Right lobe of liver (tissue), 6 donors: ENCODE data around the gene STRAP. TPM values are rescaled to one million over a fixed set of nuclear protein-coding genes. Genes with fewer than 3 reads are reported as not detected.

Source experiments
- ATAC-seq, 4 donors: fragments of 200-7000 bp; cut with Tn5 transposase; one replicate each; pipeline ENCODE4 v1.9.1; 2020; ENCODE audit warnings: mild to moderate bottlenecking in 4 of 4, moderate library complexity in 4 of 4
- DNase-seq, 3 donors: peaks; one replicate each; pipeline ENCODE4 v3.0.0-alpha.2; 2020
- H3K27ac ChIP-seq, 3 donors: fragments of 200-600 bp; one replicate each; pipeline ENCODE4 v1.8.0; 2022
- H3K27me3 ChIP-seq, 2 donors: fragments of 200-600 bp; one replicate each; pipeline ENCODE4 v1.8.0; 2022
- H3K36me3 ChIP-seq, 4 donors: fragments of 200-600 bp; sonication (generic) in 1 of 4; one replicate each; pipeline versions ENCODE4 v1.5.1 to v1.8.0; 2017 to 2022; ENCODE audit warnings: control low read depth in 1 of 4
- H3K4me1 ChIP-seq, 4 donors: fragments of 200-600 bp; sonication (generic) in 1 of 4; one replicate each; pipeline versions ENCODE4 v1.5.1 to v1.8.0; 2017 to 2022; ENCODE audit warnings: control low read depth in 1 of 4
- H3K4me3 ChIP-seq, 3 donors: fragments of 200-600 bp; one replicate each; pipeline ENCODE4 v1.8.0; 2022
- H3K9me3 ChIP-seq, 4 donors: fragments of 200-600 bp; sonication (generic) in 1 of 4; one replicate each; pipeline versions ENCODE4 v1.5.1 to v1.8.0; 2017 to 2022; ENCODE audit warnings: control low read depth in 1 of 4
- POLR2A ChIP-seq: fragments of 450-650 bp; IDR thresholded peaks from one replicate; pipeline ENCODE4 v1.6.1; 2017; ENCODE audit warnings: antibody characterized with exemption, mild to moderate bottlenecking
- WGBS: methylation state at CpG from one replicate; pipeline ENCODE4 v1.1.6; 2018; ENCODE audit warnings: low coverage, low lambda C conversion rate; ENCODE audit not compliant: insufficient coverage; ENCODE audit errors: missing lambda C conversion rate; 5-methylcytosine and 5-hydroxymethylcytosine counted together
- intact Hi-C, 2 donors: fragments of 100-400 bp; cut with DNase I; formaldehyde crosslinking; loops; one replicate each; pipeline versions ENCODE4 v1.11.2 to v1.14.1; 2022
- total RNA-seq, 6 experiments: library from RNA; depleted of rRNA in 2 of 6; stranded (reverse); fragments of >200 nt in 2 of 6; fragmentation: NEBNext Ultra II Directional in 3 of 6; extraction: Animal tissue kit (Norgen Biotek cat#: 25700) in 3 of 6; gene quantifications; one replicate each; pipeline versions ENCODE4 v1.1.0 to v1.2.4, GENCODE V29; 2016 to 2023
- TF ChIP-seq, protein P1 (sequence below), 4 donors: fragments of 200-600 bp in 3 of 4; fragments of 450-650 bp in 1 of 4; IDR thresholded peaks; one replicate each; pipeline versions ENCODE4 v1.5.1 to v1.8.0; 2016 to 2022; ENCODE audit warnings: antibody characterized with exemption in 4 of 4, mild to moderate bottlenecking in 2 of 4
- donor health status: DM: no; HTN: yes; CAD: no.
- donor health status: DM: no; HTN: no; CAD: no.
- donor health status: DM: no; HTN: no; CAD: no.
- donor health status: DM: no; HTN: yes; CAD: no.
- donor health status: DM: no; HTN: yes; CAD: no.

The STRAP gene
- total RNA-seq, 6 experiments from 2014 or later = 41.3 to 53.5 (median 43.0) TPM

DNA sequence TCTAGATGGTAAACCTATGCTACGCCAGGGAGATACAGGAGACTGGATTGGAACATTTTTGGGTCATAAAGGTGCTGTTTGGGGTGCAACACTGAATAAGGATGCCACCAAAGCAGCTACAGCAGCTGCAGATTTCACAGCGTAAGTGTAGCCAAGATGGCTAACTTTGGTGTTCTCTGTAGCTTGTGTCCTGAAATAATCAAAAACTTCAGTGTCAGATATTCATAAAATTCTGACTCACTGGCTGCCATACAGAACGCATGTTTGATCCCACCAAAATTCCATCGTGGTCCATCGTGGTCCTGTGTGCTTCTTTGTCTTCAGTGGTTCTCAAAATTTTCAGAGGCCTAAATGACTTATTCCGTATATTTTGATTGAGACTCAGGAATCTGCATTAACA is 1.3 kb downstream of the STRAP start:
- no peak overlapping the region for H3K27ac ChIP-seq
- WGBS = 51% methylated on average over 6 of the region's 6 CpGs
- DNase-seq = no peak

DNA sequence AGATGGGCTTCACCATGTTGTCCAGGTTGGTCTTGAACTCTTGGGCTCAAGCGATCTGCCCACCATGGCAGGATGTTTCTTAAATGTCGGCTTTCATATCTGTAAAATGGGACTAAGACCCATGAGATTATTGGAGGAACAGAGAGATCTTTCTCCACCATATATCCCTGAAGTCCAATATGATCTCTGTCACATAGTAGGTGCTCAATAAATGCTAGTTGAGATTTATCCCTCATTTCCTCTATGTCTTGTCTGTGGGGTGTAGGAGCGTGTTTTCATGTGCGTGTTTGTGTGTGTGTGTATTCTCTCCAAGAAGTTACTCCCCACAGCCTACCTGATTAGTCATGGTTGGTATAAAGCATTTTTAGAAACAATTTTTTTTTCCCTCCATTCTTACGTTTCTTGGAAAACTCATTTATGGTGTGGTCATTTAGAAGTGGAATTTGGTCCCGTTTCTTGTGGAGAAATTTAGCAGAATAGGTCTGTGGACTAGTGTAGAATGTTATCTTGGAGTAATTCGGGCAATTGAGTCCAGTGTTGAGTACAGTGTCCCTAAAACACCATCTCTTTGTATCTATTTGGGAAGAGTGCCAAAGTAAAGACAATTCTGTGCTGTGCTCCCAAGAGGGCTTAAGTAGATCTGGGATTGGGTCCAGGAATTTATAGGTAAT is 4.3 kb downstream of the STRAP start:
- Histone ChIP-seq H3K27ac (no peak overlapping the region), H3K9me3 (no peaks in the 10 kb centered on the region), H3K4me1 (peaks cover 0 to 30% (median 7%) of the 10 kb centered on the region in 4 donors), H3K4me3 (no peak overlapping the region), H3K36me3 (peaks cover 0 to 13% (median 0%) of the 10 kb centered on the region in 4 donors), H3K27me3 (no peaks in the 10 kb centered on the region)
- WGBS = 67% methylated on average over 7 of the region's 7 CpGs
- ATAC-seq = peak; percentile 8 to 52 (median 28)
- intact Hi-C loops = no loop called here
- TF ChIP-seq, protein P1, sequence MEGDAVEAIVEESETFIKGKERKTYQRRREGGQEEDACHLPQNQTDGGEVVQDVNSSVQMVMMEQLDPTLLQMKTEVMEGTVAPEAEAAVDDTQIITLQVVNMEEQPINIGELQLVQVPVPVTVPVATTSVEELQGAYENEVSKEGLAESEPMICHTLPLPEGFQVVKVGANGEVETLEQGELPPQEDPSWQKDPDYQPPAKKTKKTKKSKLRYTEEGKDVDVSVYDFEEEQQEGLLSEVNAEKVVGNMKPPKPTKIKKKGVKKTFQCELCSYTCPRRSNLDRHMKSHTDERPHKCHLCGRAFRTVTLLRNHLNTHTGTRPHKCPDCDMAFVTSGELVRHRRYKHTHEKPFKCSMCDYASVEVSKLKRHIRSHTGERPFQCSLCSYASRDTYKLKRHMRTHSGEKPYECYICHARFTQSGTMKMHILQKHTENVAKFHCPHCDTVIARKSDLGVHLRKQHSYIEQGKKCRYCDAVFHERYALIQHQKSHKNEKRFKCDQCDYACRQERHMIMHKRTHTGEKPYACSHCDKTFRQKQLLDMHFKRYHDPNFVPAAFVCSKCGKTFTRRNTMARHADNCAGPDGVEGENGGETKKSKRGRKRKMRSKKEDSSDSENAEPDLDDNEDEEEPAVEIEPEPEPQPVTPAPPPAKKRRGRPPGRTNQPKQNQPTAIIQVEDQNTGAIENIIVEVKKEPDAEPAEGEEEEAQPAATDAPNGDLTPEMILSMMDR (IDR thresholded peaks at IDR 0.05) = no peak
- no peak for DNase-seq

More for the DNA sequence above, 1.3 kb downstream of the STRAP start:
- Histone ChIP-seq H3K4me1 (peaks cover 0 to 50% (median 9%) of the 10 kb centered on the region in 4 donors), H3K27me3 (no peaks in the 10 kb centered on the region), H3K9me3 (no peaks in the 10 kb centered on the region), H3K36me3 (no peaks in the 10 kb centered on the region), H3K4me3 (peak overlapping the region; percentile 68 to 78 (median 76))
- intact Hi-C loops = no loop called here
- ATAC-seq = no peak
- TF ChIP-seq, protein P1 (IDR thresholded peaks at IDR 0.05) = no peak
- TF ChIP-seq POLR2A = no peak

DNA sequence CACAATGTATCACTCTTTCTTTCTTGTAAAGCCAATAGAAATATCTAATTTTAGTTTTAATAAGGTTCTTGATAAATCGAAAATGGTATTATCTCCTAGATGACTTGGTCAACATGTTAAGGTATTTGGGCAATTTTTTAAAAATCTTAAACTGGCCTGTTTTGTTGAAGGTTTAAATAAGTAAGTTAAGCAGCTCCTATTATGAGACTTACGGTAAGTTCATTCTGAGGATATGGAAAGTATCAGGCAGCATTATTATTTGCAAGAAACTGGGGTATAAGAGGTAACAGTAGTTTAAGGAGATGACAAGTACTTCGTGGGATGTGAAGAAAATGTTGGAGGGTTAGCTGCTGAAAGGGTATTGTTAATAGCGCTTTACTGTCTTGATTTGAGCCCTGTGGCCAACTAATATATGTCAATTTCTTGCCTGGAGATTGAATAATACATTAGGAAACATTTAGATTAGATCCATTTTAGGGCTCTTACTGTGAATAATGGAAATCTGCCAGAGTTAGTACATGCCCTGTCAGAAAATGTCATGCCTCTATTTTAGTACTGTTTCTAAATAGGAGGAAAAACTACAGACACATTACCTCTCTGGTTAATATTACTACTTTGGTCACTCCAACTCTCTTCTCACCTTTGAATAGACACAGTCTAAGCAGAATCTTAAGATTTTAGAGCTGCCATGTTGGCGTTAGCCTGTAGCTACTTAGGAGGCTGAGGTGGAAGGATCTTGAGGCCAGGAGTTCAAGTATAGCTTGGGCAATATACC is 5.0 kb downstream of the STRAP start:
- H3K4me1 ChIP-seq = peaks cover 0 to 30% (median 7%) of the 10 kb centered on the region in 4 donors
- no peak for ATAC-seq
- 77% methylated on average over 5 of the region's 5 CpGs for WGBS

DNA sequence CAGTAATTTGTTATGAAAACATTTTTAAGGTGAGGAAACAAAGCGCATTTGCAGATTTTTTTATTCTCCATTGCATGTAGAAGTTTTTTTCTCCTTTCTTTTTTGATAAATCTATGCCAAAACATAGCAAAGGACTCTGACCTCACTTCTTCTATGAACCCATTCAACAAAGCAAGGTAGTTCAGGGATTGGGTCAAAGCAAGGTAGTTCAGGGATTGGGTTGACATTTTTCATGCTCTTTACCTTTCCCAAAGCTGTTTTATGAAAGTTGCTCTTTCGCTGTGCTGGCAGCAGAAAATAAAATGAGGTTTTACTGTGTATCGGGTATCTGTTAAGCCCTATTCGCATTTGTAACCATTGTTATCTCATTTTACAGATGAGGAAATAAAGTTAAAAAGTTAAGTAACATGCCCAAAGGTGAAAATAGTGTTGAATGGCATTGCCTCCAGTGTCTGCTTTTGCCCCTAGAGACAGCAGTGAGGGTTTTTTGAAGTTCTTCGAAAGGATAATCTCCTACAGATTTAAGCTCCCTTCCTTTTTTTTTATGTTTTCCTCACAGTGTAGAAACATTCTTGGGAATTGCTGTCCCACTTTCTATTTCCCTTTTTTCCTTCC is 10.6 kb downstream of the STRAP start:
- DNase-seq = no peak
- H3K27me3 ChIP-seq = no peaks in the 10 kb centered on the region
- no peak overlapping the region for H3K4me3 ChIP-seq
- peaks cover 0 to 40% (median 0%) of the 10 kb centered on the region in 4 donors for H3K36me3 ChIP-seq
- H3K4me1 ChIP-seq = no peaks in the 10 kb centered on the region
- ATAC-seq = peak; percentile 79 to 91 (median 90)
- H3K27ac ChIP-seq = peak overlapping the region in 2 of 3 donors; percentile 57 to 67
- 44% methylated on average over 5 of the region's 5 CpGs for WGBS
- intact Hi-C loops = no loop called here
- no peaks in the 10 kb centered on the region for H3K9me3 ChIP-seq
- TF ChIP-seq, protein P1 (IDR thresholded peaks at IDR 0.05) = peak in 3 of 4 donors; percentile 13 to 36 (median 19)
- no peak for TF ChIP-seq POLR2A

More for the DNA sequence above, 5.0 kb downstream of the STRAP start:
- TF ChIP-seq POLR2A = no peak
- TF ChIP-seq, protein P1 (IDR thresholded peaks at IDR 0.05) = no peak
- H3K27ac ChIP-seq = no peak overlapping the region
- intact Hi-C loops = no loop called here
- H3K9me3 ChIP-seq = no peaks in the 10 kb centered on the region
- H3K4me3 ChIP-seq = no peak overlapping the region
- DNase-seq = no peak
- H3K36me3 ChIP-seq = peaks cover 0 to 16% (median 0%) of the 10 kb centered on the region in 4 donors
- no peaks in the 10 kb centered on the region for H3K27me3 ChIP-seq
